HG02571 (cell line): ENCODE measurements around the gene SLC25A53.
"Not testable (repeated sequence)": the region's sequence is repeated elsewhere in the genome, so short reads cannot be mapped to it uniquely, and the experiment has no call there.

Experiments
- ATAC-seq: cut with Tn5 transposase; IDR thresholded peaks from one replicate; pipeline ENCODE4 v1.9.1; 2021; ENCODE audit warnings: mild to moderate bottlenecking, moderate library complexity; ENCODE audit not compliant: unreplicated experiment

Gene SLC25A53

GRCh38 chrX:104075778-104076445 lies 80.9 kb downstream of the SLC25A53 start, which contains the start of gene TMSB15C:
TSS of gene TMSB15C (minus strand) at chrX:104076236.
- peak; percentile 98 for ATAC-seq

GRCh38 chrX:104062636-104063035 lies 94.2 kb downstream of the SLC25A53 start:
- not testable (repeated sequence) for ATAC-seq

GRCh38 chrX:104054956-104055355 lies 101.9 kb downstream of the SLC25A53 start:
- ATAC-seq: not testable (repeated sequence)
